GM19452 (cell line): ENCODE data around the gene STARD3NL.
"Not testable (repeated sequence)": the region's sequence is repeated elsewhere in the genome, so short reads cannot be mapped to it uniquely, and the experiment has no call there.

Experiments used
- ATAC-seq: cut with Tn5 transposase; IDR thresholded peaks from one replicate; pipeline ENCODE4 v1.9.1; 2021; ENCODE audit not compliant: unreplicated experiment

STARD3NL gene

GRCh38 chr7:38262026-38262425, 84.0 kb downstream of the STARD3NL start:
- not testable (repeated sequence) for ATAC-seq

GRCh38 chr7:38262545-38262944, 84.5 kb downstream of the STARD3NL start:
- no peak for ATAC-seq

DNA sequence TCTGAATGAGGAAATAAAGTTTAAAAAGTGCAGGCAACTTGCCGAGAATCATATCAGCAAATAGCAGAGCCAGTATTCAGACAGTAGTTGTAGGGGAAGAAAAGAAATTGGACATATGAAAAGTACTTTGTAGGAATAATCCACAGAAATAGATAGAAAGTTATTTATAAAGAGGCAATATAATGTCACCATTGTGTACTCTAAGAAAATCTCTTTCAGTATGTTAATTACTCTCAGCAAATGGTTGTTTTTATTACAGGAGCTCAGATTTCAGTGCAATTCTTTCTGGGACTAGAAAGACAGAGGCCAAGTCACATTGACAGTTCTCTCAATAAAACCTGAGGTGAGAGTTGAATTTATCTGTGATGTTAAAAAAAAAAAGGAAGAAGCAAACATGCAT, 85.2 kb downstream of the STARD3NL start:
- not testable (repeated sequence) for ATAC-seq

DNA sequence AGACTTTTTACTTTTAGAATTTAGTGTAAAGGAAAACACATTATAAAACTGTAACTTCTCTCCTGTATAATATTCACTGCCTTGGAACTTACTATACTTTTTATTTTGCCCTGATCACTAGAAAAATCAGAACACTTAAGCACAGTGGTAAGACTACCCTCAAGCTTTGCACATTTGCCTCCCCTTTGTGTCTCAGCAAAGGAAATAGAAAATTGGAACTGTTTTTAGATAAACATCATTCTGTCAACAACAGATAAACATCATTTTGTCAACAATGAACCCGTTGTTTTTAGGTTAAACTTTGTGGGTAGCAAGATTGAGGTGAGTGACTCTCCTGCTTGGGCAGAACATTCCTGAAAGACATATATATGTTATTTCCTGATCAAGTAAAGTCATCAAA, 86.6 kb downstream of the STARD3NL start:
- ATAC-seq = not testable (repeated sequence)

DNA sequence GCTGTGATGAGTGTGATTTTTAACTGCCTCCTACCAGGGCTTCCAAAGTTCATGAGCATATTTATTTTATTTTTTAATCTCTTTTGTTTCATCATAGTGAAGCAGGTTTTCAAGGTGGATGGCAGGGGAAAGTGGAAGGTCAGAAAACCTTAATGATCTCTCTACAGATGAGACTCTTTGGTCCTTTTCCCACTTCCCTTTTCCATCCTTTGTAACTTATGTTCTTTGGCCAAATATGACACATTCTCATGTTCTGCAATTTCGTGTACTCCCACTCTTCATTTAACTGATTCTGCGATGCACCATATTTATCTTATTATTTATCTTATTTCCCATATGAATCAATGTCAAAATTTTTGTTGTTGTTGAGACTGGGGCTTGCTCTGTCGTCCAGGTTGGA, 87.9 kb downstream of the STARD3NL start:
- not testable (repeated sequence) for ATAC-seq

- ATAC-seq = not testable (repeated sequence)
Observed at GRCh38 chr7:38269704-38270346, 91.8 kb downstream of the STARD3NL start.

GRCh38 chr7:38270405-38270804, 92.4 kb downstream of the STARD3NL start:
- ATAC-seq = not testable (repeated sequence)

GRCh38 chr7:38273286-38273995, 95.4 kb downstream of the STARD3NL start, which contains the start of gene TARP:
Gene TARP (minus strand): TSS chr7:38273636.
- no peak for ATAC-seq

- no peak for ATAC-seq
Observed at GRCh38 chr7:38274486-38274885, 96.4 kb downstream of the STARD3NL start.

DNA sequence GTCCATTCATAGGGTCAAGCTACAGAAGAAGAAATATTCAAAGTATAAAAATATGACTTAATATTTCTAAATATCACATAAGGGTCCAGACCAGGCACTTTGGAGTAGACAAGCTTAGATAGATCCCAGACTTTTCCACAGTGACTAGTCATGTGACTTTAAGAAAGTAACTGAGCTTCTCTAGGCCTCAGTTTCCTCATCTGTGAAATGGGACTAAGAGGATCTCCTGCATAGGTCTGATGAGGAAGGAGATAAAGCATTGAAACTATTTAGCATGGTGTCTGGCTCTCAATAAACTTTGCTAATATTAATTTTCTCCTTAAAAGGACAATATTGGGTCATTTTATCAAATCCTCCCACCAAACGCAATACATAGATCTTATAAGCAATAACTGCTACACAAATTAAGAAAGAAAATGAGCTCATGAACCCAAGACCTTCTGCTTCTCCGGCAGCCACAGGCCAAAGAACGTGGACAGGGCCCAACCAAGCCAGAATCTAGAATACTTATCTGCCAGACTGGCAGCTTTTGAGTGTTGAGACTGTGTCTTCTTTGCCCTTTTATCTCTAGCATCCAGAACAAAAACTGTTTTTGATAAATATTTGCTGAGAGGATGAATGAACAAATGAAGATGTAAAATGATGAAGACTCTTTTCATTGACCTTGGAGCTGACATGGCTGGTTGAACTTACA, 97.0 kb downstream of the STARD3NL start:
- no peak for ATAC-seq

DNA sequence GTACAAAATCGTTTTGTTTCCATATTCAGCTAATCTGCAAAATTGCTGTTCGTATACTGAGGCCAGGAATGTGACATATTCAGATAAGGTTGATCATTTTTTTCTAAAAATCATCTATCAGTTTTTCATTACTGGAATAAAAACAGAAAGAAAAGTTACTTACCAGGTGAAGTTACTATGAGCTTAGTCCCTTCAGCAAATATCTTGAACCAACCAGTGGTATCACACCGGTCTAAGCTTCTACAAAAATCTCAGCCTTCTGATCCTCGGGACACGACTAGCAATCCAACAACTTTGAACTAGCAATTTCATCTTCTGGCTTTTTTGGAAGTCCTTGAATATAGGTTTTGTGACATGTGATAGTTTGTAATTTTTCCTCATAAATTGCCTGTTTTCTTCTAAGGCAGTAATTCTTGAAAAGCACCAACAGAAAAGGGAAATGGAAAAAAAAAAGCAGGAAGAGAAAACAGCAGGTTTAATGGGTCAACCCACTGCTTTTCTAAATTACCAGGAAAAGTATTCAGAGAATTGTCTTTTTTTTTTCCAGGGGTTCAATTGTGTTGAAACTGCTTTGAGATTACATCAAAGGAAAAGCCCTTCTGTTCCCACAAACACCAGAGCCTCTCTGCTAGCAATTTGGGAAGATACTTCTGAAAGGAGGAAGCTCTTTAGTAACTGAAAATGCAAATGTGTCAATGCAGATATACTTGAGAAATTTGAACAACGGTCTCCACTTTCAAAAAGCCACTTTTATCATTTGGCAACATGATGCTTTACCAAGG, 98.2 kb downstream of the STARD3NL start:
- no peak for ATAC-seq

GRCh38 chr7:38280000-38280399, 102.0 kb downstream of the STARD3NL start:
- ATAC-seq = no peak
